HepG2 (cell line): ENCODE measurements around the gene HSD3B7. TPM values are rescaled to one million over a fixed set of nuclear protein-coding genes. Genes with fewer than 3 reads are reported as not detected.
A peak's percentile ranks its signal among the peaks of the same experiment; 100 is the strongest.

Experiments
- ATAC-seq: fragments of 200-7000 bp; cut with Tn5 transposase; 3 replicates; pipeline ENCODE4 v1.9.1; 2020; ENCODE audit warnings: mild to moderate bottlenecking, moderate library complexity
- BruUV-seq: library from RNA; stranded (reverse); fragments of 400-500 nt; replicated peaks from 2 replicates; lab custom pipeline; 2021; lab: Mats Ljungman, UMichigan
- CTCF ChIA-PET: fragments of 300-600 bp; formaldehyde crosslinking; extraction: SDS; loops from one replicate; lab custom pipeline; 2021; ENCODE audit warnings: low total read pairs, inconsistent platforms, low intra/inter-chr PET ratio; lab: Yijun Ruan, JAX
- POLR2A ChIA-PET: fragments of 350-600 bp; sonication (Branson Sonifier 250); formaldehyde crosslinking; loops from one replicate; lab custom pipeline; 2020; ENCODE audit warnings: antibody characterized with exemption, inconsistent platforms; lab: Yijun Ruan, JAX
- DNase-seq: peaks from one replicate; pipeline ENCODE4 v3.0.0-alpha.2; 2015; ENCODE audit warnings: low spot score
- FAIRE-seq: peaks from 3 replicates; lab custom pipeline; 2011; peaks lifted over from hg19 to GRCh38; lab: Jason Lieb, UNC
- H2AFZ ChIP-seq: one replicate; pipeline ENCODE4 v1.6.1; 2011; ENCODE audit warnings: low read length, inconsistent platforms
- H3K27ac ChIP-seq: fragments of 300-600 bp; 3 replicates; pipeline ENCODE4 v1.8.0; 2011; ENCODE audit warnings: mixed run types, mild to moderate bottlenecking, mixed read lengths, low read length, inconsistent platforms; ENCODE audit not compliant: insufficient read depth; ENCODE audit errors: extremely low read length
- H3K27me3 ChIP-seq, 2 experiments: fragments of 200-600 bp in 1 of 2; 2 replicates in 1 of 2; 3 replicates in 1 of 2; pipeline versions ENCODE4 v1.6.0 to v1.8.0; 2011; ENCODE audit warnings: low read length in 2 of 2, mild to moderate bottlenecking in 2 of 2, moderate library complexity in 2 of 2, inconsistent platforms in 1 of 2; ENCODE audit not compliant: insufficient read depth in 2 of 2, control insufficient read depth in 1 of 2
- H3K36me3 ChIP-seq, 2 experiments: fragments of 200-600 bp in 1 of 2; replicated peaks in 1 of 2; 2 replicates in 1 of 2; 3 replicates in 1 of 2; pipeline versions ENCODE4 v1.5.1 to v1.8.0; 2011; ENCODE audit warnings: low read length in 2 of 2, inconsistent platforms in 1 of 2; ENCODE audit not compliant: insufficient read depth in 2 of 2, control insufficient read depth in 1 of 2
- H3K4me1 ChIP-seq: 2 replicates; pipeline ENCODE4 v1.5.1; 2012; ENCODE audit warnings: low read length, inconsistent platforms; ENCODE audit not compliant: insufficient read depth
- H3K4me2 ChIP-seq: 2 replicates; pipeline ENCODE4 v1.6.0; 2011; ENCODE audit warnings: low read depth, low read length, inconsistent platforms
- H3K4me3 ChIP-seq, 3 experiments: fragments of 200-600 bp in 1 of 3; sonication (generic), shearing (Covaris generic) in 1 of 3; replicated peaks in 1 of 3; 2 replicates each; pipeline ENCODE4 v1.5.1; 2011 to 2016; ENCODE audit warnings: low read length in 3 of 3, inconsistent platforms in 2 of 3, low read depth in 2 of 3, mild to moderate bottlenecking in 2 of 3, control low read depth in 1 of 3, mixed read lengths in 1 of 3; ENCODE audit not compliant: insufficient read depth in 1 of 3
- H3K79me2 ChIP-seq: one replicate; pipeline ENCODE4 v1.6.1; 2011; ENCODE audit warnings: low read length, inconsistent platforms; ENCODE audit not compliant: insufficient read depth
- H3K9ac ChIP-seq: 2 replicates; pipeline ENCODE4 v1.6.0; 2011; ENCODE audit warnings: mild to moderate bottlenecking, low read depth, low read length, inconsistent platforms; ENCODE audit not compliant: insufficient read depth
- H3K9me3 ChIP-seq: 2 replicates; pipeline ENCODE4 v1.5.1; 2012; ENCODE audit warnings: mild to moderate bottlenecking, low read length
- H4K20me1 ChIP-seq: 2 replicates; pipeline ENCODE4 v1.6.0; 2011; ENCODE audit warnings: inconsistent platforms, mild to moderate bottlenecking, low read length, moderate library complexity; ENCODE audit not compliant: insufficient read depth
- CHD4 ChIP-seq: fragments of 200-600 bp; sonication (generic); IDR thresholded peaks from 2 replicates; pipeline ENCODE4 v1.7.0; 2017; ENCODE audit warnings: mild to moderate bottlenecking, low read length, borderline replicate concordance
- ETV6 ChIP-seq: sonication (generic); formaldehyde crosslinking; conservative IDR thresholded peaks from 2 replicates; pipeline ENCODE4 v1.4.0; 2020; ENCODE audit warnings: missing genetic modification reagents
- GLMP ChIP-seq: sonication (generic); formaldehyde crosslinking; IDR thresholded peaks from 2 replicates; pipeline ENCODE4 v1.9.0; 2021; ENCODE audit warnings: missing genetic modification reagents, mild to moderate bottlenecking, borderline replicate concordance
- NFYB ChIP-seq: sonication (generic); formaldehyde crosslinking; IDR thresholded peaks from 2 replicates; pipeline ENCODE4 v1.4.0; 2020; ENCODE audit warnings: missing genetic modification reagents
- POGZ ChIP-seq: sonication (generic); formaldehyde crosslinking; IDR thresholded peaks from 2 replicates; pipeline ENCODE4 v1.4.0; 2020; ENCODE audit warnings: mild to moderate bottlenecking, missing genetic modification reagents
- USF2 ChIP-seq, 2 experiments: sonication (generic) in 1 of 2; formaldehyde crosslinking in 1 of 2; IDR thresholded peaks; 2 replicates each; pipeline versions ENCODE4 v1.5.1 to v1.6.1; 2011 to 2020; ENCODE audit warnings: borderline replicate concordance in 1 of 2, low read depth in 1 of 2, low read length in 1 of 2, mild to moderate bottlenecking in 1 of 2, missing genetic modification reagents in 1 of 2, moderate library complexity in 1 of 2
- ZBTB25 ChIP-seq: IDR thresholded peaks from 2 replicates; pipeline ENCODE4 v1.6.1; 2018; ENCODE audit warnings: missing genetic modification reagents
- ZNF275 ChIP-seq: sonication (generic); formaldehyde crosslinking; IDR thresholded peaks from 2 replicates; pipeline ENCODE4 v1.8.0; 2022; ENCODE audit warnings: missing genetic modification reagents, mild to moderate bottlenecking, inconsistent platforms, borderline replicate concordance
- ZNF33B ChIP-seq: sonication (generic); formaldehyde crosslinking; IDR thresholded peaks from 2 replicates; pipeline ENCODE4 v1.5.1; 2020; ENCODE audit warnings: mild to moderate bottlenecking, missing genetic modification reagents
- ZNF383 ChIP-seq: sonication (generic); formaldehyde crosslinking; IDR thresholded peaks from 2 replicates; pipeline ENCODE4 v1.4.0; 2020; ENCODE audit warnings: missing genetic modification reagents, mild to moderate bottlenecking, borderline replicate concordance
- ZNF563 ChIP-seq: sonication (generic); formaldehyde crosslinking; IDR thresholded peaks from 2 replicates; pipeline ENCODE4 v1.8.0; 2022; ENCODE audit warnings: mild to moderate bottlenecking, moderate library complexity, missing genetic modification reagents
- WGBS: methylation state at CpG from one replicate; pipeline ENCODE4 v1.1.6; 2017; ENCODE audit warnings: low lambda C conversion rate; 5-methylcytosine and 5-hydroxymethylcytosine counted together
- in situ Hi-C: cut with HindIII; loops from 2 replicates; pipeline ENCODE4 v1.10.0; 2017; ENCODE audit warnings: low pct_unique_long_range_greater_than_20kb; ENCODE audit not compliant: extremely low pct_ligation_motif_present
- intact Hi-C: fragments of 100-400 bp; cut with micrococcal nuclease; formaldehyde crosslinking; loops from one replicate; pipeline ENCODE4 v1.10.0; 2022; ENCODE audit not compliant: unreplicated experiment
- polyA plus RNA-seq, 8 experiments: library from polyadenylated mRNA; depleted of rRNA in 3 of 8; stranded (reverse) in 7 of 8; unstranded in 1 of 8; fragments of >200 nt; fragmentation: Illumina TruSeq in 4 of 8; extraction: Trizol in 4 of 8; gene quantifications; 2 replicates each; pipeline versions ENCODE4 v1.2.1 to v1.2.3, GENCODE V29; 2011 to 2016; ENCODE audit warnings: low read depth in 4 of 8, missing spikeins in 1 of 8, mixed read lengths in 1 of 8; ENCODE audit not compliant: insufficient read depth in 1 of 8
- total RNA-seq, 5 experiments: library from RNA; depleted of rRNA; stranded (reverse); fragments of >200 nt; fragmentation: Illumina TruSeq; extraction: Trizol; gene quantifications; 2 replicates each; pipeline ENCODE4 v1.2.3, GENCODE V29; 2016; ENCODE audit warnings: low read depth in 1 of 5
- TF ChIP-seq, protein P1 (sequence below): sonication (generic); formaldehyde crosslinking; IDR thresholded peaks from 2 replicates; pipeline ENCODE4 v1.4.0; 2020; ENCODE audit warnings: missing genetic modification reagents

Gene HSD3B7
- total and polyA plus RNA-seq, 2 of the 13 experiments (the other 11 are each of a cell fraction or from before 2014, with no cell fraction given) = 32.9 to 69.7 TPM

DNA sequence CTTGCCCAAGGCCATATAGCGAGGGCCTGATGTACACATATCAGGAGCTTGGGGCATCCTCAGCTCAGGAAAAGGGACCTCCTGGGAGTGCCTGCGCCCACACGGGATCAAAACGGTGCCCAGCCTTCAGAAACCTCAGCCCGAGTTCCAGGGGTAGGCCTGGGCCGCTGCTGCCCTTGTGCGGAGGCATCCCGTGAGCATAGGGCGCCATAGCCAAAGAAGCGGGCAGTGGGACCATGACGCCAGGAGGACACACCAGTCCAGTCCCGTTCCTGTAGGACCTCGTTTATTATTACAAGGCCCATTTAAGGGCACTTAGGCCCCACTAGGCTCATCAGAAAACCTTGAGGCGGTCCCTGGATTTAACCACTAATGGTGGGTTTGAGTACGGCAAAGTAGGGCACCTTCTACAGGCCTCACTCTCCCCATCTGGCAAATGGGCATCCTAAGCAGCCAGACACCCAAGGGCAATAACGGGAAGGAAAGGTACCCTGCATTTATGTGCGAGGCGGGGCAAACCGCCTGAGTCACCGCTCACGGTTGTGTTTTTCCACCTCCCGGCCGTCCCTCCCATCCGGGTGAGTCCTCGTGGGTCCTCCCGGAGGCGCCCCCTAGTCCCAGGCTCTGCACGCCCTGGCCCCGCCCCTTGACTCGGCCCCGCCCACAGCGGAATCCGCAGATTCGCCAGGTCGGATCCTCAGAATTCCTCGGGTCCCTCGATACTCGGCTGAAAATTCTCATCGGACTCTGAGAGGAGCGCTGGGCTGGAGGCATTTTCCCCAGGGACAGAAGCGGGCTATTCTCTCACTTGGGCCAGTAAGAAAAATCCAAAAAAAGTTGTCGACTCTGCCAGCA is 28.2 kb upstream of the HSD3B7 start:
- FAIRE-seq (peak; percentile 48), DNase-seq (peak; percentile 92), ATAC-seq (peak; percentile 51)
- no peaks in the 10 kb centered on the region for H3K9me3 ChIP-seq
- peak overlapping the region; percentile 80 for H3K4me2 ChIP-seq
- WGBS = 26% methylated on average over 35 of the region's 42 CpGs
- no peaks in the 10 kb centered on the region; a peak in 1 of 5 replicates for H3K27me3 ChIP-seq
- peaks cover 15% of the 10 kb centered on the region for H3K79me2 ChIP-seq
- BruUV-seq = TSS peak; percentile 84
- ChIA-PET POLR2A (interaction anchor here (0.7 to 1.4 kb wide), 2 partner anchors 15 to 209 kb away, joined by 3 to 5 read pairs; partner anchors contain the start of gene PHKG2), CTCF (no interaction called here)
- intact Hi-C loops (loop anchor here (10.0 kb wide), 2 partner anchors 138 to 188 kb away; partner anchors contain the start of gene VKORC1), in situ Hi-C loops (no loop called here)
- peaks cover 18 to 30% of the 10 kb centered on the region in 2 experiments for H3K36me3 ChIP-seq
- H4K20me1 ChIP-seq = peaks cover 5% of the 10 kb centered on the region; the same call in 1 of the 2 replicates
- H3K27ac ChIP-seq = peak overlapping the region; percentile 97
- peak overlapping the region; percentile 84 to 98 (median 93) for H3K4me3 ChIP-seq
- H3K4me1 ChIP-seq = peaks cover 60% of the 10 kb centered on the region
- H3K9ac ChIP-seq = peak overlapping the region; percentile 100
- peak overlapping the region; percentile 81 for H2AFZ ChIP-seq
- TF ChIP-seq, protein P1, sequence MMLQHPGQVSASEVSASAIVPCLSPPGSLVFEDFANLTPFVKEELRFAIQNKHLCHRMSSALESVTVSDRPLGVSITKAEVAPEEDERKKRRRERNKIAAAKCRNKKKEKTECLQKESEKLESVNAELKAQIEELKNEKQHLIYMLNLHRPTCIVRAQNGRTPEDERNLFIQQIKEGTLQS (CRISPR knock-in tag) = 0 out of 2 replicates have a peak, but pooled peaks have one; percentile 6
- TF ChIP-seq ZNF275 (CRISPR knock-in tag) = peak; percentile 77; the same call in 1 of the 2 replicates
- TF ChIP-seq NFYB (CRISPR knock-in tag) = no peak; the same call in 1 of the 2 replicates
- TF ChIP-seq ZBTB25 = no peak
- no peak for TF ChIP-seq ETV6 (CRISPR knock-in tag)
- TF ChIP-seq ZNF33B = no peak; the same call in 1 of the 2 replicates
- peak; percentile 100 for TF ChIP-seq CHD4
- peak; percentile 50; the same call in 1 of the 2 replicates for TF ChIP-seq ZNF563 (CRISPR knock-in tag)
- no peak for TF ChIP-seq GLMP (CRISPR knock-in tag)
- TF ChIP-seq ZNF383 = peak; percentile 63; the same call in 1 of the 2 replicates
- no peak for TF ChIP-seq USF2 (IDR thresholded peaks at IDR 0.05; ENCODE audit: low read depth, low read length)
- TF ChIP-seq USF2 (CRISPR knock-in tag; IDR thresholded peaks at IDR 0.05; ENCODE audit: borderline replicate concordance) = no peak
- TF ChIP-seq POGZ (CRISPR knock-in tag) = 0 out of 2 replicates have a peak, but pooled peaks have one; percentile 33
